Glutamatergic neuron (in vitro differentiated cells): ENCODE measurements around the gene TEX22. TPM values are rescaled to one million over a fixed set of nuclear protein-coding genes. Genes with fewer than 3 reads are reported as not detected.

Experiments used
- DNase-seq: peaks from one replicate; pipeline ENCODE4 v3.0.0; 2022
- H3K27ac Mint-ChIP-seq: one replicate; pipeline ENCODE4 v1.8.0; 2020; ENCODE audit warnings: mild to moderate bottlenecking, mixed read lengths, inconsistent platforms; ENCODE audit not compliant: unreplicated experiment
- H3K27me3 Mint-ChIP-seq: one replicate; pipeline ENCODE4 v1.8.0; 2020; ENCODE audit warnings: mild to moderate bottlenecking, moderate library complexity, mixed read lengths, inconsistent platforms; ENCODE audit not compliant: unreplicated experiment
- H3K36me3 Mint-ChIP-seq: one replicate; pipeline ENCODE4 v1.8.0; 2020; ENCODE audit warnings: mild to moderate bottlenecking, mixed read lengths, inconsistent platforms; ENCODE audit not compliant: unreplicated experiment
- H3K4me1 Mint-ChIP-seq: one replicate; pipeline ENCODE4 v1.8.0; 2020; ENCODE audit warnings: mild to moderate bottlenecking, low read depth, mixed read lengths, inconsistent platforms; ENCODE audit not compliant: unreplicated experiment
- H3K4me3 Mint-ChIP-seq: one replicate; pipeline ENCODE4 v1.8.0; 2020; ENCODE audit warnings: mild to moderate bottlenecking, mixed read lengths, inconsistent platforms; ENCODE audit not compliant: unreplicated experiment
- H3K9me3 Mint-ChIP-seq: one replicate; pipeline ENCODE4 v1.8.0; 2020; ENCODE audit warnings: mild to moderate bottlenecking, moderate library complexity, mixed read lengths, inconsistent platforms; ENCODE audit not compliant: unreplicated experiment
- CTCF ChIP-seq: fragments of 200-600 bp; sonication (generic); IDR thresholded peaks from one replicate; pipeline ENCODE4 v1.5.0; 2021; ENCODE audit not compliant: partially characterized antibody, unreplicated experiment
- total RNA-seq: library from RNA; stranded (reverse); fragmentation: NEBNext Ultra II Directional; extraction: Animal tissue kit (Norgen Biotek cat#: 25700); gene quantifications from one replicate; pipeline ENCODE4 v1.2.1, GENCODE V29; 2021; ENCODE audit not compliant: unreplicated experiment

TEX22 gene
- total RNA-seq, 1 donor from 2014 or later, result 2.7 TPM

- Mint-ChIP-seq H3K4me3 (no peak overlapping the region), H3K27ac (no peak overlapping the region), H3K4me1 (peaks cover 8% of the 10 kb centered on the region), H3K9me3 (peaks cover 5% of the 10 kb centered on the region), H3K36me3 (peaks cover 8% of the 10 kb centered on the region), H3K27me3 (peaks cover 8% of the 10 kb centered on the region)
- peak; percentile 12 for DNase-seq
- no peak for TF ChIP-seq CTCF
Observed at GRCh38 chr14:105367116-105368031, 31.0 kb upstream of the TEX22 start.

GRCh38 chr14:105368032-105368417 lies 30.3 kb upstream of the TEX22 start:
- no peak for DNase-seq
- Mint-ChIP-seq H3K27ac (no peak overlapping the region), H3K36me3 (peaks cover 8% of the 10 kb centered on the region), H3K9me3 (peaks cover 5% of the 10 kb centered on the region), H3K4me1 (peaks cover 8% of the 10 kb centered on the region), H3K27me3 (peaks cover 8% of the 10 kb centered on the region), H3K4me3 (no peak overlapping the region)
- TF ChIP-seq CTCF, result no peak

- Mint-ChIP-seq H3K36me3 (peaks cover 6% of the 10 kb centered on the region), H3K4me3 (no peak overlapping the region), H3K27me3 (peaks cover 8% of the 10 kb centered on the region), H3K27ac (no peak overlapping the region), H3K4me1 (peaks cover 8% of the 10 kb centered on the region), H3K9me3 (peaks cover 5% of the 10 kb centered on the region)
- DNase-seq, result no peak
- no peak for TF ChIP-seq CTCF
Observed at GRCh38 chr14:105368426-105368825, 29.9 kb upstream of the TEX22 start.

GRCh38 chr14:105368910-105369652 lies 29.3 kb upstream of the TEX22 start:
- no peak overlapping the region for H3K4me3 Mint-ChIP-seq
- no peak overlapping the region for H3K27ac Mint-ChIP-seq
- peaks cover 5% of the 10 kb centered on the region for H3K9me3 Mint-ChIP-seq

More at GRCh38 chr14:105368910-105369652, 29.3 kb upstream of the TEX22 start:
- H3K4me1 Mint-ChIP-seq, result peaks cover 3% of the 10 kb centered on the region
- no peak for DNase-seq
- H3K36me3 Mint-ChIP-seq, result no peaks in the 10 kb centered on the region
- H3K27me3 Mint-ChIP-seq, result peaks cover 2% of the 10 kb centered on the region
- no peak for TF ChIP-seq CTCF
